Lung (tissue), 12 donors: ENCODE data around the gene STK11. TPM values are rescaled to one million over a fixed set of nuclear protein-coding genes. Genes with fewer than 3 reads are reported as not detected.
A peak's percentile ranks its signal among the peaks of the same experiment; 100 is the strongest.

ENCODE experiments used
- ATAC-seq: fragments of 200-7000 bp; cut with Tn5 transposase; one replicate; pipeline ENCODE4 v1.9.1; 2020; ENCODE audit warnings: moderate number of reproducible peaks; ENCODE audit not compliant: insufficient read depth, low FRiP score
- DNase-seq, 3 donors: peaks; one replicate each; pipeline ENCODE4 v3.0.0-alpha.2; 2013 to 2017
- H3K27ac ChIP-seq, 2 donors: one replicate each; pipeline ENCODE4 v1.5.1; 2013; ENCODE audit warnings: mild to moderate bottlenecking in 2 of 2, moderate library complexity in 2 of 2, control low read depth in 1 of 2, inconsistent platforms in 1 of 2, low read depth in 1 of 2, low read length in 1 of 2
- H3K27me3 ChIP-seq, 3 donors: one replicate each; pipeline ENCODE4 v1.5.1; 2013; ENCODE audit warnings: low read length in 2 of 3; ENCODE audit not compliant: control insufficient read depth in 3 of 3, insufficient read depth in 3 of 3
- H3K36me3 ChIP-seq, 4 donors: one replicate each; pipeline ENCODE4 v1.5.1; 2013; ENCODE audit warnings: low read length in 4 of 4, mild to moderate bottlenecking in 1 of 4, moderate library complexity in 1 of 4; ENCODE audit not compliant: control insufficient read depth in 4 of 4, insufficient read depth in 4 of 4
- H3K4me1 ChIP-seq, 5 donors: one replicate each; pipeline ENCODE4 v1.5.1; 2013; ENCODE audit warnings: low read length in 5 of 5, mild to moderate bottlenecking in 2 of 5, moderate library complexity in 1 of 5; ENCODE audit not compliant: control insufficient read depth in 5 of 5, insufficient read depth in 5 of 5
- H3K4me3 ChIP-seq: one replicate; pipeline ENCODE4 v1.5.1; 2013; ENCODE audit warnings: mild to moderate bottlenecking, control low read depth, moderate library complexity
- H3K9ac ChIP-seq, 2 donors: one replicate each; pipeline ENCODE4 v1.5.1; 2013; ENCODE audit warnings: low read length in 2 of 2, control low read depth in 1 of 2; ENCODE audit not compliant: insufficient read depth in 1 of 2
- H3K9me3 ChIP-seq, 4 donors: one replicate each; pipeline ENCODE4 v1.5.1; 2013; ENCODE audit warnings: low read length in 3 of 4, mild to moderate bottlenecking in 1 of 4, moderate library complexity in 1 of 4; ENCODE audit not compliant: control insufficient read depth in 4 of 4, insufficient read depth in 3 of 4
- CTCF ChIP-seq: IDR thresholded peaks from 2 replicates; pipeline ENCODE4 v1.5.1; 2012; ENCODE audit warnings: mild to moderate bottlenecking; ENCODE audit errors: control extremely low read depth, extremely low read depth
- WGBS, 2 donors: extraction: QIAGEN DNeasy Blood & Tissue Kit; methylation state at CpG; one replicate each; pipeline ENCODE4 v1.1.7; 2013; 5-methylcytosine and 5-hydroxymethylcytosine counted together
- polyA plus RNA-seq, 2 donors: library from polyadenylated mRNA; stranded (reverse); fragments of 200-250 nt; gene quantifications; one replicate each; pipeline ENCODE4 v1.2.1, GENCODE V29; 2013
- total RNA-seq, 2 donors: library from RNA; depleted of rRNA in 1 of 2; stranded (reverse); fragments of >200 nt in 1 of 2; gene quantifications; one replicate each; pipeline ENCODE4 v1.2.1, GENCODE V29; 2014 to 2021
- donor health status: control.
- donor health status: control.
- donor health status: Bipolar disorder and iron deficiency.
- donor health status: healthy.
- donor health status: DM: yes; HTN: yes; CAD: no.

STK11 gene
- total and polyA plus RNA-seq, 4 donors, result 43.1 to 59.8 (median 54.6) TPM

- Histone ChIP-seq H3K9me3 (no peaks in the 10 kb centered on the region), H3K27ac (peak overlapping the region; percentile 78 to 90), H3K4me1 (peaks cover 9 to 69% (median 39%) of the 10 kb centered on the region in 5 donors), H3K36me3 (peaks cover 0 to 4% (median 0%) of the 10 kb centered on the region in 4 donors), H3K9ac (no peak overlapping the region), H3K27me3 (no peaks in the 10 kb centered on the region), H3K4me3 (no peak overlapping the region)
- TF ChIP-seq CTCF, result no peak
- 72 to 83% methylated on average over 26 of the region's 26 CpGs for WGBS, 2 donors
- DNase-seq, result peak in 2 of 3 donors; percentile 56
- no peak for ATAC-seq
Observed at GRCh38 chr19:1264801-1265614, 59.4 kb downstream of the STK11 start.

DNA sequence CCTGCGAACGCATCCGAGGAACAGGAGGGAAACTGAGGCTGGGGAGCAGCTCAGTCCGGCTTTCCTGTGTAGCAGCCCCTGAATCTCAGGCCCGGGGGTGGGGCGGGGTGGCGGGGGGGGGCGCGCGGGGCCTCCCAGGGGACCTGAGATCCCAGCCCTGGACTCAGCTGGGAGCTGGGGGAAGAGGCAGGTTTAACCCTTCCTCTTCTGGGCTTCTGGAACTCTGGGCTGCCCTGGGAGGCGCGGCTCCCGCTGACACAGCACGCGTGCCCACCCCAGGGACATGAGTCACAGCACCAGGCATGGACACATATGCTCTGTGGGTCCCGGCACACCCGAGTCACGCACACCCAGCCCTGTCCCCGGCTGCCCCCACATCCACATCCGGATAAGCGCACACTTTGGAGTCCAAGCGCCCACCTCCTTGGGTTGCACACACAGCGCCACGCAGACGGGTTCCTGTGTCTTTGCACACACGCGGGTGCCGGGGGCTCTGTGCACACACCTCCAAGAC, 60.1 kb downstream of the STK11 start:
- no peaks in the 10 kb centered on the region for H3K9me3 ChIP-seq
- no peak for TF ChIP-seq CTCF
- H3K9ac ChIP-seq, result no peak overlapping the region
- ATAC-seq (no peak), DNase-seq (peak in 2 of 3 donors; percentile 24 to 42)
- 15 to 25% methylated on average over 25 to 28 of the region's 28 CpGs for WGBS, 2 donors
- H3K4me1 ChIP-seq, result peaks cover 9 to 69% (median 38%) of the 10 kb centered on the region in 5 donors
- peak overlapping the region; percentile 90 to 92 for H3K27ac ChIP-seq
- peaks cover 0 to 7% (median 2%) of the 10 kb centered on the region in 4 donors for H3K36me3 ChIP-seq
- no peaks in the 10 kb centered on the region for H3K27me3 ChIP-seq
- peak overlapping the region; percentile 0 for H3K4me3 ChIP-seq

DNA sequence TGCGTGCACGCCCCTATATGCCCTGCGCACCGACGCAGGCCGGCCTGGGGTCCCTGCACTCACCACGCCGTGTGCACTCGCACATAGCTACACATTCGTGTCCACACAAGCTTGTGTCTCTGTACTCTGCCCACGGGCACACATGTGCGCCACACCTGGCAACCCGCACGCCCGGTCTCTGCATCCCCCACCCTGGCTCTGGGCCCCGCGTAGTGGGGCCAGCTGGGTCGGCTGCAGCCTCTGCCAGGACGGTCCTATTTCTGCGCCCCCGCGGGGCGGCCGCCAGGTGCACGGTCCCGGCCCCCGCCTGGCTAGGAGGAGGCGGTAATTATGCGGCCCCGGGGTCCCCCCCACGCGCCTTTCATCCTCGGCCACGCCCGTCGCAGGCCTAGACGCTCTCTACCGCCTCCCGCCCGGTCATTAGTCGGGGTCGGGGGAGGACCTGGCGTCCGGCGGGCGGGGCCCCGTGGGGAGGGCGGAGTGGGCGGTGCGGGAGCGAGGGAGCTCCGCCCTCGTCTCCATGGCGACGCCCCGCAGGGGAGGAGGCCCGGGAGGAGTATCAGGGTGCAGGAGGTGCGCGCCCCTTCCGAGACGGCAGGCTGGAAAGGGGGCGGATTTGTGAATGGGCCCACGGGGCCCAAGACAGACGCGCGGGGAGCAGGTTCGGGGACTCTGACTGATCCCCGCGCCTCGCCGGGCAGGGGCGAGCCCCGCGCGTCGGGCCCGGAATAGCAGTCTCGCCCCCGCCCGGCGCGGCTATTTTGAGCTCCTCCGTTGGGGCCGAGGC, 60.7 kb downstream of the STK11 start:
- peaks cover 0 to 14% (median 8%) of the 10 kb centered on the region in 4 donors for H3K36me3 ChIP-seq
- H3K4me1 ChIP-seq, result peaks cover 16 to 73% (median 42%) of the 10 kb centered on the region in 5 donors
- WGBS, 2 donors, result 2 to 4% methylated on average over 57 to 84 of the region's 84 CpGs
- peak overlapping the region; percentile 90 to 92 for H3K27ac ChIP-seq
- no peaks in the 10 kb centered on the region for H3K9me3 ChIP-seq
- no peaks in the 10 kb centered on the region for H3K27me3 ChIP-seq
- DNase-seq (peak; percentile 48 to 67 (median 66)), ATAC-seq (peak; percentile 46)
- TF ChIP-seq CTCF, result no peak
- no peak overlapping the region for H3K9ac ChIP-seq
- H3K4me3 ChIP-seq, result peak overlapping the region; percentile 22
